Keratinocyte (primary cell): Measurements from ENCODE around the gene GABRR1. TPM values are rescaled to one million over a fixed set of nuclear protein-coding genes. Genes with fewer than 3 reads are reported as not detected.

Experiments used
- DNase-seq: peaks from one replicate; pipeline ENCODE4 v3.0.0-alpha.2; 2011; ENCODE audit warnings: low read depth, missing footprints, low spot score
- FAIRE-seq: peaks from 2 replicates; lab custom pipeline; 2011; peaks lifted over from hg19 to GRCh38; lab: Jason Lieb, UNC
- H2AFZ ChIP-seq: 2 replicates; pipeline ENCODE4 v1.6.0; 2012; ENCODE audit warnings: low read length, control low read depth, inconsistent platforms; ENCODE audit not compliant: control insufficient read depth
- H3K27ac ChIP-seq: 2 replicates; pipeline ENCODE4 v1.5.1; 2011; ENCODE audit warnings: low read length; ENCODE audit not compliant: control insufficient read depth, insufficient read depth
- H3K27me3 ChIP-seq: 3 replicates; pipeline ENCODE4 v1.6.0; 2011; ENCODE audit warnings: low read length; ENCODE audit not compliant: control insufficient read depth, insufficient read depth; ENCODE audit errors: extremely low read depth
- H3K36me3 ChIP-seq, 2 experiments: 2 replicates in 1 of 2; 3 replicates in 1 of 2; pipeline ENCODE4 v1.5.1; 2011; ENCODE audit warnings: low read length in 2 of 2, mild to moderate bottlenecking in 1 of 2; ENCODE audit not compliant: control insufficient read depth in 2 of 2, insufficient read depth in 2 of 2; ENCODE audit errors: extremely low read depth in 1 of 2
- H3K4me1 ChIP-seq: 3 replicates; pipeline ENCODE4 v1.5.1; 2011; ENCODE audit warnings: low read length; ENCODE audit not compliant: control insufficient read depth, insufficient read depth; ENCODE audit errors: extremely low read depth
- H3K4me2 ChIP-seq: 3 replicates; pipeline ENCODE4 v1.6.0; 2011; ENCODE audit warnings: low read depth, low read length; ENCODE audit not compliant: control insufficient read depth, insufficient read depth; ENCODE audit errors: extremely low read depth
- H3K4me3 ChIP-seq, 3 experiments: fragments of 200-600 bp in 1 of 3; sonication (generic) in 1 of 3; 2 replicates in 2 of 3; 3 replicates in 1 of 3; pipeline ENCODE4 v1.5.1; 2011 to 2016; ENCODE audit warnings: low read length in 3 of 3, mild to moderate bottlenecking in 3 of 3, control low read depth in 2 of 3, inconsistent platforms in 1 of 3, low read depth in 1 of 3, mixed read lengths in 1 of 3, mixed run types in 1 of 3, moderate library complexity in 1 of 3; ENCODE audit not compliant: control insufficient read depth in 2 of 3, insufficient read depth in 2 of 3; ENCODE audit errors: extremely low read depth in 1 of 3
- H3K79me2 ChIP-seq: 2 replicates; pipeline ENCODE4 v1.6.0; 2012; ENCODE audit warnings: low read length; ENCODE audit not compliant: control insufficient read depth, insufficient read depth
- H3K9ac ChIP-seq: 3 replicates; pipeline ENCODE4 v1.6.0; 2011; ENCODE audit warnings: low read length; ENCODE audit not compliant: control insufficient read depth, insufficient read depth; ENCODE audit errors: extremely low read depth
- H3K9me1 ChIP-seq: 3 replicates; pipeline ENCODE4 v1.6.0; 2011; ENCODE audit warnings: low read length; ENCODE audit not compliant: control insufficient read depth, insufficient read depth; ENCODE audit errors: extremely low read depth
- H3K9me3 ChIP-seq: 2 replicates; pipeline ENCODE4 v1.5.1; 2012; ENCODE audit warnings: low read depth, low read length; ENCODE audit not compliant: control insufficient read depth
- H4K20me1 ChIP-seq: 3 replicates; pipeline ENCODE4 v1.6.0; 2011; ENCODE audit warnings: low read length; ENCODE audit not compliant: control insufficient read depth, insufficient read depth; ENCODE audit errors: extremely low read depth
- EZH2 ChIP-seq: IDR thresholded peaks from one replicate; pipeline ENCODE4 v1.6.1; 2012; ENCODE audit warnings: inconsistent platforms, mild to moderate bottlenecking, low read length, moderate library complexity
- dilution Hi-C: fragments of 300-500 bp; cut with MboI; formaldehyde crosslinking; loops from one replicate; pipeline ENCODE4 v1.7.0; 2020; ENCODE audit warnings: low sequenced_read_pairs; ENCODE audit not compliant: extremely low pct_ligation_motif_present
- polyA plus RNA-seq, 5 experiments: library from polyadenylated mRNA; depleted of rRNA in 3 of 5; stranded (reverse) in 3 of 5; stranded (forward) in 1 of 5; unstranded in 1 of 5; fragments of >200 nt; gene quantifications; 1 replicate in 1 of 5; 2 replicates in 3 of 5; 3 replicates in 1 of 5; pipeline versions ENCODE4 v1.2.1 to v1.2.3, GENCODE V29; 2011 to 2012; ENCODE audit warnings: missing spikeins in 2 of 5, low read depth in 1 of 5, low replicate concordance in 1 of 5
- TF ChIP-seq, protein P1 (sequence below), 3 experiments: IDR thresholded peaks in 1 of 3; conservative IDR thresholded peaks in 1 of 3; optimal IDR thresholded peaks in 1 of 3; 2 replicates in 2 of 3; 3 replicates in 1 of 3; pipeline versions ENCODE3 to v1.5.1; 2011; ENCODE audit warnings: low read length in 3 of 3, mild to moderate bottlenecking in 3 of 3, moderate library complexity in 2 of 3, control low read depth in 1 of 3, inconsistent platforms in 1 of 3; ENCODE audit not compliant: insufficient read depth in 2 of 3; ENCODE audit errors: extremely low read depth in 1 of 3

The GABRR1 gene
- polyA plus RNA-seq, 1 donor (not counting 4 experiments of a cell fraction or from before 2014, with no cell fraction given) = 0.04 TPM

DNA sequence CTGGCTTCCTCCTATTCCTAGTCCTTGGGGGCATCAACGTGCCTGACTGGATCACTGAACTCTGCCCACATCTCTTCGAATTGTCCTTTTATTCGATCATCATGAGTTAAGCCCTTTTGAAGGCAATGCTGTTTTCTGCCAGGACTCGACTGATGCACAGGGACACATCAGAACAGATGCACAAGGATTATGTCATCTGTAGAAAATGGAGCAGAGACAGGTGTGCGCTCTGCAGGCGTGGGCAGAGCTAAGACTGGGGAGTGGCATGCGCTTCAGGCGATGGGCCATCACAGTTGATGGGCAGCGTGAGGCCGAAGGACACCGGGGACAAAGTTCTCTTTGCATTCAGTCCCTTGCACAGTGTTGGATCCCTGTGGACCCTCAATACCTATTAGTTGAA lies 13.1 kb downstream of the GABRR1 start:
- H3K27me3 ChIP-seq = peaks cover 3% of the 10 kb centered on the region
- no peak overlapping the region for H2AFZ ChIP-seq
- no peaks in the 10 kb centered on the region for H3K9me3 ChIP-seq
- no peak overlapping the region for H3K4me3 ChIP-seq
- no peaks in the 10 kb centered on the region for H3K79me2 ChIP-seq
- no peak overlapping the region for H3K27ac ChIP-seq
- H3K9me1 ChIP-seq = no peaks in the 10 kb centered on the region
- H3K9ac ChIP-seq = no peak overlapping the region
- DNase-seq = no peak
- dilution Hi-C loops = no loop called here
- H3K4me1 ChIP-seq = no peaks in the 10 kb centered on the region
- H4K20me1 ChIP-seq = no peaks in the 10 kb centered on the region
- H3K4me2 ChIP-seq = no peak overlapping the region
- no peaks in the 10 kb centered on the region for H3K36me3 ChIP-seq
- TF ChIP-seq EZH2 = no peak
- TF ChIP-seq, protein P1, sequence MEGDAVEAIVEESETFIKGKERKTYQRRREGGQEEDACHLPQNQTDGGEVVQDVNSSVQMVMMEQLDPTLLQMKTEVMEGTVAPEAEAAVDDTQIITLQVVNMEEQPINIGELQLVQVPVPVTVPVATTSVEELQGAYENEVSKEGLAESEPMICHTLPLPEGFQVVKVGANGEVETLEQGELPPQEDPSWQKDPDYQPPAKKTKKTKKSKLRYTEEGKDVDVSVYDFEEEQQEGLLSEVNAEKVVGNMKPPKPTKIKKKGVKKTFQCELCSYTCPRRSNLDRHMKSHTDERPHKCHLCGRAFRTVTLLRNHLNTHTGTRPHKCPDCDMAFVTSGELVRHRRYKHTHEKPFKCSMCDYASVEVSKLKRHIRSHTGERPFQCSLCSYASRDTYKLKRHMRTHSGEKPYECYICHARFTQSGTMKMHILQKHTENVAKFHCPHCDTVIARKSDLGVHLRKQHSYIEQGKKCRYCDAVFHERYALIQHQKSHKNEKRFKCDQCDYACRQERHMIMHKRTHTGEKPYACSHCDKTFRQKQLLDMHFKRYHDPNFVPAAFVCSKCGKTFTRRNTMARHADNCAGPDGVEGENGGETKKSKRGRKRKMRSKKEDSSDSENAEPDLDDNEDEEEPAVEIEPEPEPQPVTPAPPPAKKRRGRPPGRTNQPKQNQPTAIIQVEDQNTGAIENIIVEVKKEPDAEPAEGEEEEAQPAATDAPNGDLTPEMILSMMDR (optimal IDR thresholded peaks at IDR 0.05 in 1 of 3, IDR thresholded peaks at IDR 0.05 in 1 of 3, conservative IDR thresholded peaks at IDR 0.05 in 1 of 3; ENCODE audit: extremely low read depth in 1 of 3, insufficient read depth in 2 of 3, low read length in 3 of 3) = no peak
- FAIRE-seq = no peak

DNA sequence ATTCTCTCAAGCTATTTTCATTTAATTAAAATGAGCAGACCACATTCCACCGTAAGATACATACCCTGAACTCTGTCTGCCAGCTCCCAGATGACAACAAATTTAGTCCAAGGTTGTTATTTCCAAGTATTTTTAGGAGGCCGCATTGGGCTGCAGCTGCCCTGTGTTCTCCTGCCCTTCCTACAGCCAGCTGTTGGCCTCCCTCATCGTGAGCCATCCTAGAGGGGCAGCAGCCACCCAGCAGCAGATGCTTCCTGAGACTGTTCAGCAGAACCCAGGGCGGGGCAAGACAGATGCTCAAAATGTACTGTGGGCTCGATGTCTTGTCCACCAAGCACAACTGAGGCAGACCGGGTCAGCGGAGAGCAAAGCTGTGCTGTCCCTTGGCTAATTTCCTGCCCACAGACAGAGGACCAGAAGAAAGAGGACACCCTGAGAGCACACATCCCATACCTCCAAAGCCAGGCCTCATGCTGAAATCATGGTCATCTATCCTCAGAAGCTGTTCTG lies 16.4 kb downstream of the GABRR1 start:
- no peak overlapping the region for H3K4me3 ChIP-seq
- no peaks in the 10 kb centered on the region for H3K4me1 ChIP-seq
- no peaks in the 10 kb centered on the region for H3K9me1 ChIP-seq
- H3K79me2 ChIP-seq = no peaks in the 10 kb centered on the region
- H2AFZ ChIP-seq = no peak overlapping the region
- H3K36me3 ChIP-seq = no peaks in the 10 kb centered on the region
- DNase-seq = no peak
- FAIRE-seq = no peak
- peaks cover 10% of the 10 kb centered on the region for H3K27me3 ChIP-seq
- H3K9ac ChIP-seq = no peak overlapping the region
- H4K20me1 ChIP-seq = no peaks in the 10 kb centered on the region
- no peaks in the 10 kb centered on the region for H3K9me3 ChIP-seq
- H3K27ac ChIP-seq = no peak overlapping the region
- H3K4me2 ChIP-seq = no peak overlapping the region
- dilution Hi-C loops = no loop called here
- TF ChIP-seq, protein P1 (optimal IDR thresholded peaks at IDR 0.05 in 1 of 3, IDR thresholded peaks at IDR 0.05 in 1 of 3, conservative IDR thresholded peaks at IDR 0.05 in 1 of 3; ENCODE audit: extremely low read depth in 1 of 3, insufficient read depth in 2 of 3, low read length in 3 of 3) = no peak
- TF ChIP-seq EZH2 = no peak
